ENCODE results near the gene PAMR1. TPM values are rescaled to one million over a fixed set of nuclear protein-coding genes. Genes with fewer than 3 reads are reported as not detected.

PAMR1 gene
- total RNA-seq, 1 experiment from 2014 or later, result not detected

- Mint-ChIP-seq H3K9me3 (ENCODE audit: low read depth, unreplicated experiment) (no peaks in the 10 kb centered on the region), H3K4me3 (ENCODE audit: low read depth, unreplicated experiment) (no peak overlapping the region), H3K27ac (ENCODE audit: unreplicated experiment) (no peak overlapping the region), H3K4me1 (ENCODE audit: low read depth, unreplicated experiment) (no peaks in the 10 kb centered on the region), H3K27me3 (ENCODE audit: unreplicated experiment) (peaks cover 100% of the 10 kb centered on the region), H3K36me3 (ENCODE audit: insufficient read depth, unreplicated experiment) (no peaks in the 10 kb centered on the region)
- CTCF ChIA-PET, result no interaction called here
- no TSS peak for BruUV-seq (replicated peaks)
- intact Hi-C loops (cut with micrococcal nuclease; ENCODE audit: unreplicated experiment), result no loop called here
- no peak for DNase-seq
- TF ChIP-seq CTCF (IDR thresholded peaks at IDR 0.05; ENCODE audit: unreplicated experiment), result no peak
Observed at GRCh38 chr11:35426351-35426750, 99.1 kb downstream of the PAMR1 start.

- intact Hi-C loops (cut with micrococcal nuclease; ENCODE audit: unreplicated experiment), result no loop called here
- no TSS peak for BruUV-seq (replicated peaks)
- peaks cover 100% of the 10 kb centered on the region for H3K27me3 Mint-ChIP-seq (ENCODE audit: unreplicated experiment)
- no peaks in the 10 kb centered on the region for H3K9me3 Mint-ChIP-seq (ENCODE audit: low read depth, unreplicated experiment)
- CTCF ChIA-PET, result no interaction called here
- no peak for TF ChIP-seq CTCF (IDR thresholded peaks at IDR 0.05; ENCODE audit: unreplicated experiment)
- no peak for DNase-seq
- no peak overlapping the region for H3K4me3 Mint-ChIP-seq (ENCODE audit: low read depth, unreplicated experiment)
- H3K27ac Mint-ChIP-seq (ENCODE audit: unreplicated experiment), result no peak overlapping the region
- no peaks in the 10 kb centered on the region for H3K36me3 Mint-ChIP-seq (ENCODE audit: insufficient read depth, unreplicated experiment)
- no peaks in the 10 kb centered on the region for H3K4me1 Mint-ChIP-seq (ENCODE audit: low read depth, unreplicated experiment)
Observed at GRCh38 chr11:35425603-35426212, 99.7 kb downstream of the PAMR1 start.

GRCh38 chr11:35424157-35424940, 101.1 kb downstream of the PAMR1 start:
- no peak for TF ChIP-seq CTCF (IDR thresholded peaks at IDR 0.05; ENCODE audit: unreplicated experiment)
- no peaks in the 10 kb centered on the region for H3K36me3 Mint-ChIP-seq (ENCODE audit: insufficient read depth, unreplicated experiment)
- H3K4me3 Mint-ChIP-seq (ENCODE audit: low read depth, unreplicated experiment), result no peak overlapping the region
- intact Hi-C loops (cut with micrococcal nuclease; ENCODE audit: unreplicated experiment), result no loop called here
- no peak overlapping the region for H3K27ac Mint-ChIP-seq (ENCODE audit: unreplicated experiment)
- no peak for DNase-seq
- CTCF ChIA-PET, result no interaction called here
- no peaks in the 10 kb centered on the region for H3K4me1 Mint-ChIP-seq (ENCODE audit: low read depth, unreplicated experiment)
- BruUV-seq (replicated peaks), result no TSS peak
- no peaks in the 10 kb centered on the region for H3K9me3 Mint-ChIP-seq (ENCODE audit: low read depth, unreplicated experiment)
- H3K27me3 Mint-ChIP-seq (ENCODE audit: unreplicated experiment), result peaks cover 98% of the 10 kb centered on the region

- H3K36me3 Mint-ChIP-seq (ENCODE audit: insufficient read depth, unreplicated experiment), result peaks cover 8% of the 10 kb centered on the region
- H3K27ac Mint-ChIP-seq (ENCODE audit: unreplicated experiment), result no peak overlapping the region
- no peaks in the 10 kb centered on the region for H3K9me3 Mint-ChIP-seq (ENCODE audit: low read depth, unreplicated experiment)
- peaks cover 97% of the 10 kb centered on the region for H3K27me3 Mint-ChIP-seq (ENCODE audit: unreplicated experiment)
- H3K4me3 Mint-ChIP-seq (ENCODE audit: low read depth, unreplicated experiment), result peak overlapping the region; percentile 63
- no peak for DNase-seq
- BruUV-seq (replicated peaks), result no TSS peak
- peaks cover 10% of the 10 kb centered on the region for H3K4me1 Mint-ChIP-seq (ENCODE audit: low read depth, unreplicated experiment)
- no peak for TF ChIP-seq CTCF (IDR thresholded peaks at IDR 0.05; ENCODE audit: unreplicated experiment)
- intact Hi-C loops (cut with micrococcal nuclease; ENCODE audit: unreplicated experiment), result no loop called here
- CTCF ChIA-PET, result no interaction called here
Observed at GRCh38 chr11:35420371-35420770, 105.0 kb downstream of the PAMR1 start.

All from Calu3 (cell line).